Measurements from ENCODE around the gene TACC2.

TACC2 gene

GRCh38 chr10:122206471-122207065 lies 217.6 kb downstream of the TACC2 start:
- no peaks in the 10 kb centered on the region for H3K9me3 Mint-ChIP-seq
- no peak for DNase-seq
- H3K4me3 Mint-ChIP-seq, result no peak overlapping the region
- H3K27me3 Mint-ChIP-seq (ENCODE audit: low read depth, poor library complexity), result no peaks in the 10 kb centered on the region
- no peak overlapping the region for H3K27ac Mint-ChIP-seq
- H3K4me1 Mint-ChIP-seq, result peaks cover 9% of the 10 kb centered on the region
- no peak for TF ChIP-seq CTCF (IDR thresholded peaks at IDR 0.05)
- peaks cover 36% of the 10 kb centered on the region for H3K36me3 Mint-ChIP-seq (ENCODE audit: low read depth)

- peaks cover 38% of the 10 kb centered on the region for H3K36me3 Mint-ChIP-seq (ENCODE audit: low read depth)
- no peak overlapping the region for H3K27ac Mint-ChIP-seq
- H3K27me3 Mint-ChIP-seq (ENCODE audit: low read depth, poor library complexity), result no peaks in the 10 kb centered on the region
- no peaks in the 10 kb centered on the region for H3K9me3 Mint-ChIP-seq
- no peak for TF ChIP-seq CTCF (IDR thresholded peaks at IDR 0.05)
- no peak overlapping the region for H3K4me3 Mint-ChIP-seq
- peaks cover 9% of the 10 kb centered on the region for H3K4me1 Mint-ChIP-seq
- no peak for DNase-seq
Observed at GRCh38 chr10:122207163-122207562, 218.2 kb downstream of the TACC2 start.

- Mint-ChIP-seq H3K4me1 (peaks cover 9% of the 10 kb centered on the region), H3K36me3 (ENCODE audit: low read depth) (peaks cover 42% of the 10 kb centered on the region), H3K9me3 (no peaks in the 10 kb centered on the region), H3K27ac (peak overlapping the region; percentile 76), H3K4me3 (no peak overlapping the region), H3K27me3 (ENCODE audit: low read depth, poor library complexity) (no peaks in the 10 kb centered on the region)
- DNase-seq, result no peak
- TF ChIP-seq CTCF (IDR thresholded peaks at IDR 0.05), result no peak
Observed at GRCh38 chr10:122207596-122207995, 218.6 kb downstream of the TACC2 start.

GRCh38 chr10:122208571-122209430 lies 219.8 kb downstream of the TACC2 start:
- Mint-ChIP-seq H3K4me3 (no peak overlapping the region), H3K27ac (peak overlapping the region; percentile 60), H3K36me3 (ENCODE audit: low read depth) (peaks cover 51% of the 10 kb centered on the region), H3K27me3 (ENCODE audit: low read depth, poor library complexity) (no peaks in the 10 kb centered on the region), H3K9me3 (no peaks in the 10 kb centered on the region), H3K4me1 (peaks cover 9% of the 10 kb centered on the region)
- DNase-seq, result no peak
- TF ChIP-seq CTCF (IDR thresholded peaks at IDR 0.05), result no peak

GRCh38 chr10:122210481-122211265 lies 221.7 kb downstream of the TACC2 start:
- H3K27me3 Mint-ChIP-seq (ENCODE audit: low read depth, poor library complexity), result no peaks in the 10 kb centered on the region
- TF ChIP-seq CTCF (IDR thresholded peaks at IDR 0.05), result no peak
- H3K9me3 Mint-ChIP-seq, result no peaks in the 10 kb centered on the region
- H3K36me3 Mint-ChIP-seq (ENCODE audit: low read depth), result peaks cover 46% of the 10 kb centered on the region
- H3K27ac Mint-ChIP-seq, result no peak overlapping the region
- H3K4me3 Mint-ChIP-seq, result no peak overlapping the region
- DNase-seq, result no peak
- peaks cover 23% of the 10 kb centered on the region for H3K4me1 Mint-ChIP-seq

Measured in nephron progenitor cell (in vitro differentiated cells).